ENCODE measurements around the gene PPP1CA. TPM values are rescaled to one million over a fixed set of nuclear protein-coding genes. Genes with fewer than 3 reads are reported as not detected.

Gene PPP1CA
- polyA plus RNA-seq, 1 donor (not counting 4 experiments of a cell fraction or from before 2014, with no cell fraction given): 122 TPM

DNA sequence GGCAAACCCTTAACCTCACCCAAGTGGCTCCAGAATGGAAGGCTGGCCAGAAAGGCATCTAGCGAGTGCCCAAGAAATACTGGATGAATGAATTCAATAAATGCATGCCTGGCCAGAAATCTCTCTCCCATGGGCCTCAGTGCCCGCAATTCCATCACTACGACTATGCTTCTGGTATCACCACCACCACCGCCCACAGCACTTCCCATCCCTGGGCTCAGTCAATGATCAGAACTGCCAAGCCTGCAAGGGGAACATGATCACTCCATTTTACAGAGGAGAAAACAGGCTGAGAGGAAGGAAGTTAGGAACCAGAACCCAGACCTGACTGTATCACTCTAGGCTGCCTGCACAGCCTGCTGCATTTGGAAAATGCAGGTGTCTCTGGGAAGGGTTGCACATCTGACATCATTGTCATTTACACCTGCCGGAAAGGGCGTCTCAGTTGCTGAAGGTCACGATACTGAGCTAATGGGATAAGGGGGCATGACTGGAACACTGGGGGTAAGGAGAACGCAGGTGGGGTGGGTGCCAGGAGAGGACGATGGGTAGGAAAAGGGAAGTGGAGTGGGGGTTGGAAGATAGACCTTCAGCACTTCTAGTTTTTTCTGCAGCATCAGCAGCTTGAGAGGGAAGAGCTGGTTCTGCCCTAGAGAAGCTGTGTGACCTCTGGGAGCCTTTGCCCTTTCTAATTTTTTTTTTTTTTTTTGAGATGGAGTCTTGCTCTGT, 47.6 kb upstream of the PPP1CA start:
- Histone ChIP-seq H3K9me1 (ENCODE audit: control insufficient read depth, extremely low read depth, insufficient read depth, low read length) (no peaks in the 10 kb centered on the region), H3K4me3 (ENCODE audit: control insufficient read depth in 2 of 3, extremely low read depth in 1 of 3, insufficient read depth in 2 of 3, low read depth in 1 of 3, low read length in 3 of 3) (no peak overlapping the region), H3K27ac (ENCODE audit: control insufficient read depth, insufficient read depth, low read length) (no peak overlapping the region), H2AFZ (ENCODE audit: control insufficient read depth, low read length) (no peak overlapping the region), H3K27me3 (ENCODE audit: control insufficient read depth, extremely low read depth, insufficient read depth, low read length) (no peaks in the 10 kb centered on the region), H4K20me1 (ENCODE audit: control insufficient read depth, extremely low read depth, insufficient read depth, low read length) (no peaks in the 10 kb centered on the region), H3K36me3 (ENCODE audit: control insufficient read depth in 2 of 2, extremely low read depth in 1 of 2, insufficient read depth in 2 of 2, low read length in 2 of 2) (no peaks in the 10 kb centered on the region), H3K9ac (ENCODE audit: control insufficient read depth, extremely low read depth, insufficient read depth, low read length) (no peak overlapping the region), H3K79me2 (ENCODE audit: control insufficient read depth, insufficient read depth, low read length) (no peaks in the 10 kb centered on the region), H3K9me3 (ENCODE audit: control insufficient read depth, low read depth, low read length) (no peaks in the 10 kb centered on the region), H3K4me1 (ENCODE audit: control insufficient read depth, extremely low read depth, insufficient read depth, low read length) (no peaks in the 10 kb centered on the region), H3K4me2 (ENCODE audit: control insufficient read depth, extremely low read depth, insufficient read depth, low read depth, low read length) (no peak overlapping the region)
- no peak for DNase-seq (ENCODE audit: low read depth, low spot score)
- FAIRE-seq: no peak
- TF ChIP-seq, protein P1, sequence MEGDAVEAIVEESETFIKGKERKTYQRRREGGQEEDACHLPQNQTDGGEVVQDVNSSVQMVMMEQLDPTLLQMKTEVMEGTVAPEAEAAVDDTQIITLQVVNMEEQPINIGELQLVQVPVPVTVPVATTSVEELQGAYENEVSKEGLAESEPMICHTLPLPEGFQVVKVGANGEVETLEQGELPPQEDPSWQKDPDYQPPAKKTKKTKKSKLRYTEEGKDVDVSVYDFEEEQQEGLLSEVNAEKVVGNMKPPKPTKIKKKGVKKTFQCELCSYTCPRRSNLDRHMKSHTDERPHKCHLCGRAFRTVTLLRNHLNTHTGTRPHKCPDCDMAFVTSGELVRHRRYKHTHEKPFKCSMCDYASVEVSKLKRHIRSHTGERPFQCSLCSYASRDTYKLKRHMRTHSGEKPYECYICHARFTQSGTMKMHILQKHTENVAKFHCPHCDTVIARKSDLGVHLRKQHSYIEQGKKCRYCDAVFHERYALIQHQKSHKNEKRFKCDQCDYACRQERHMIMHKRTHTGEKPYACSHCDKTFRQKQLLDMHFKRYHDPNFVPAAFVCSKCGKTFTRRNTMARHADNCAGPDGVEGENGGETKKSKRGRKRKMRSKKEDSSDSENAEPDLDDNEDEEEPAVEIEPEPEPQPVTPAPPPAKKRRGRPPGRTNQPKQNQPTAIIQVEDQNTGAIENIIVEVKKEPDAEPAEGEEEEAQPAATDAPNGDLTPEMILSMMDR (optimal IDR thresholded peaks at IDR 0.05 in 1 of 3, IDR thresholded peaks at IDR 0.05 in 1 of 3, conservative IDR thresholded peaks at IDR 0.05 in 1 of 3; ENCODE audit: extremely low read depth in 1 of 3, insufficient read depth in 2 of 3, low read length in 3 of 3): no peak
- TF ChIP-seq EZH2 (IDR thresholded peaks at IDR 0.05; ENCODE audit: low read length): no peak
- dilution Hi-C loops (cut with MboI; ENCODE audit: extremely low pct_ligation_motif_present, low sequenced_read_pairs): no loop called here

DNA sequence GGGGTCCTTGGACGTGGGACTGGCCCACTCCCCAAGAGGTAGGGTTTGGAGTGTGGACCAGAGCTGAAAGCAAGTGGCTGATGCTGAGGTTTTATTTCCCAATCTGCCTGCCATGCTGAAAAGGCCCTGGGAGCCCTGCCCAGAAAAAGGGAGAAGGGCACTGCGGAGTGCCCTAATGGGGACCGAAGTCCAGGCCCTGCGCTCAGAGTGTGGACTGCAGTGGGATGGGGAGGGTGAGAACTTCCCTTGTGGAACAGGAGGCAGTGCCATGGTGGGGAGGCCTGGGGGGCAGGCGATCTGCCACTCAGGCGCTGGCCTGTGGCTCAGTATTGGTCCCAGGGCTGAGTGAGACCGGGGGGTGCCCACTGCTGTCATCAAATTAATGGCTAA, 46.6 kb upstream of the PPP1CA start:
- Histone ChIP-seq H3K4me1 (ENCODE audit: control insufficient read depth, extremely low read depth, insufficient read depth, low read length) (no peaks in the 10 kb centered on the region), H3K4me2 (ENCODE audit: control insufficient read depth, extremely low read depth, insufficient read depth, low read depth, low read length) (no peak overlapping the region), H3K79me2 (ENCODE audit: control insufficient read depth, insufficient read depth, low read length) (no peaks in the 10 kb centered on the region), H3K9ac (ENCODE audit: control insufficient read depth, extremely low read depth, insufficient read depth, low read length) (no peak overlapping the region), H4K20me1 (ENCODE audit: control insufficient read depth, extremely low read depth, insufficient read depth, low read length) (no peaks in the 10 kb centered on the region), H3K27me3 (ENCODE audit: control insufficient read depth, extremely low read depth, insufficient read depth, low read length) (no peaks in the 10 kb centered on the region), H2AFZ (ENCODE audit: control insufficient read depth, low read length) (no peak overlapping the region), H3K27ac (ENCODE audit: control insufficient read depth, insufficient read depth, low read length) (no peak overlapping the region), H3K4me3 (ENCODE audit: control insufficient read depth in 2 of 3, extremely low read depth in 1 of 3, insufficient read depth in 2 of 3, low read depth in 1 of 3, low read length in 3 of 3) (no peak overlapping the region), H3K9me3 (ENCODE audit: control insufficient read depth, low read depth, low read length) (no peaks in the 10 kb centered on the region), H3K9me1 (ENCODE audit: control insufficient read depth, extremely low read depth, insufficient read depth, low read length) (no peaks in the 10 kb centered on the region), H3K36me3 (ENCODE audit: control insufficient read depth in 2 of 2, extremely low read depth in 1 of 2, insufficient read depth in 2 of 2, low read length in 2 of 2) (no peaks in the 10 kb centered on the region)
- DNase-seq (ENCODE audit: low read depth, low spot score) (no peak), FAIRE-seq (no peak)
- dilution Hi-C loops (cut with MboI; ENCODE audit: extremely low pct_ligation_motif_present, low sequenced_read_pairs): no loop called here
- TF ChIP-seq, protein P1 (optimal IDR thresholded peaks at IDR 0.05 in 1 of 3, IDR thresholded peaks at IDR 0.05 in 1 of 3, conservative IDR thresholded peaks at IDR 0.05 in 1 of 3; ENCODE audit: extremely low read depth in 1 of 3, insufficient read depth in 2 of 3, low read length in 3 of 3): no peak
- no peak for TF ChIP-seq EZH2 (IDR thresholded peaks at IDR 0.05; ENCODE audit: low read length)

Measured in keratinocyte (primary cell).